GM21528 (cell line): Measurements from ENCODE around the gene C1orf116.

Source experiments
- ATAC-seq: cut with Tn5 transposase; IDR thresholded peaks from one replicate; pipeline ENCODE4 v1.9.1; 2021; ENCODE audit warnings: mild to moderate bottlenecking, moderate library complexity; ENCODE audit not compliant: unreplicated experiment, low FRiP score

C1orf116 gene

DNA sequence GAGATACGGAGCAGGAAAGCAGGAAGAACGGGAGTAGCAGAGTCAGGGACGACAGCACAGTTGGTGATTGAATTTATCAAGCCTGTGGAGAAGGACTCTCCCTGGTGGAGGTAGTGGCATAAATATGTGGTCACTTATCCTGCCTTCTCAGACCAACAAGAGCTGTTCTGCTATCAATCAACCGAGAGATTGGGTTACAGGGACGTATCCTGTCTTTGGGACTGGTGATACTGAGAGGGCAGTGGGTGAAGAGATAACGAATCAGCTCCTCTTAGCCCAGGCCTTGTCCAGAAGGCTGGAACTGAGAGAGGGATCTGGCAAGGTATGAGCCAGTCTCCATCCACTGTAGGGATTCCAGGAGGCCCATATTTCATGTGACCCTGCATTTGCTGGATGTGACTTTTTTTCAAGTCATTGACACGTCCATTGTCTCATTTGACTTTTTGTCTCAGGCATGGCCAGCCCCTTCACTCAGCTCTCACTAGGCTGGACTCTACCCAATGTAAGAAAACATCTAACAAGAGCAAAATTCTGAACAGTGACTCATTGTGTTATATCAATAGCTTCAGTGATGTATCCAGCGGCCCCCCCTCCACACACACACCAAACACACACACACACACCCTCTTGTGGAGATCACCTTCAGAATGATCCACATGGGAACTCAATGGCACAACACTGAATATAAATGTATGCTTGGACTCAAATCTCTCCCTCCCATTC, 11.3 kb downstream of the C1orf116 start:
- ATAC-seq: no peak

- ATAC-seq: no peak
Observed at GRCh38 chr1:207020709-207021107, 11.8 kb downstream of the C1orf116 start.

DNA sequence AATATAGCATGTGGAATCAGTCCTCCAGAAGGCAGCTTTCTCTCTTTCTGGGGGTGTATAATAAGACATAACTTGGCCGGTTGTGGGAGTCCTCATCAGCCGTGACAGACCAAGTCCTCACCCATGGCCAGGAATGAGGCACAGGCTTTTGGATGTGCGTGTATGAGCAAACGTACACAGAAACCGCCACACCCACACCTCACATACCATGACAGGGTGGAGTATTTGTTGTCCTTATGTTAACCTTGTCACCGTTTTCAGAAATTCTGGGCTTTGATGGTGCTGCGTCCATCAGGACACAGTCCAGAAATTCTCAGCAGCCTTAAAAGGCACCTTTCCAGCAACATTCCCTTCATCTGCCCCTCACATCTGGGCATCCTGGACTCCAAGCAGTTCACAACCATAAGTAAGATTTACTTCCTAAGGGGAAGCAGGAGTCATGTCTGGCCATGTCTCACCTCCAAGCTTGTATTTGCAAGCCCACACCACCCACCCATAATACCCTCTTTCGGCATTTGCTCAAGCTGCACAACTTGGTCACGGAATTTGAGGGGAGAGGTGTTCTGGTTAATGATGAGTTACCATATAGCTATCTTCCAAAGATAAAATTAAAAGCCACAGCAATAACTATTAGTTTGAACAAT, 12.4 kb downstream of the C1orf116 start:
- no peak for ATAC-seq

- no peak for ATAC-seq
Observed at GRCh38 chr1:207019661-207020060, 12.9 kb downstream of the C1orf116 start.

DNA sequence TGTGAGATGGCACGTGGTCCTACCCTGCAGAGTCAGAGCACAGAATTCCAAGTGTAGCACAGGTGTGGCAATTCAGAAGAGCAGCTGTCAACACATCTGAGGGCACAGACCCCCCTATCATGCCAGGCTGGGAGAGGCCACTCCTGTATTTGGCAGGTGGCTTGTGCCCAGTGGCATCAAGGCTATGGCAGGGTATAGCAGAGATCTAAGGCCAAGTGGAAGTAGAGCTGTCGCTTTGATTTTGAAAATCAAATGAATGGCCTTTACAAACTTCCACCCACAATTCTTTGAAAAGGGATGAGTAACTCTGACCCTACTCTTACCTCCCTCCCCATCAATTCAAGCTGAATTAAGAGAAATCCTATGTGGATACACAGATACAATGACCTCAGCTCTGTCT, 13.4 kb downstream of the C1orf116 start:
- ATAC-seq: no peak

- ATAC-seq: no peak
Observed at GRCh38 chr1:207018707-207019106, 13.8 kb downstream of the C1orf116 start.

DNA sequence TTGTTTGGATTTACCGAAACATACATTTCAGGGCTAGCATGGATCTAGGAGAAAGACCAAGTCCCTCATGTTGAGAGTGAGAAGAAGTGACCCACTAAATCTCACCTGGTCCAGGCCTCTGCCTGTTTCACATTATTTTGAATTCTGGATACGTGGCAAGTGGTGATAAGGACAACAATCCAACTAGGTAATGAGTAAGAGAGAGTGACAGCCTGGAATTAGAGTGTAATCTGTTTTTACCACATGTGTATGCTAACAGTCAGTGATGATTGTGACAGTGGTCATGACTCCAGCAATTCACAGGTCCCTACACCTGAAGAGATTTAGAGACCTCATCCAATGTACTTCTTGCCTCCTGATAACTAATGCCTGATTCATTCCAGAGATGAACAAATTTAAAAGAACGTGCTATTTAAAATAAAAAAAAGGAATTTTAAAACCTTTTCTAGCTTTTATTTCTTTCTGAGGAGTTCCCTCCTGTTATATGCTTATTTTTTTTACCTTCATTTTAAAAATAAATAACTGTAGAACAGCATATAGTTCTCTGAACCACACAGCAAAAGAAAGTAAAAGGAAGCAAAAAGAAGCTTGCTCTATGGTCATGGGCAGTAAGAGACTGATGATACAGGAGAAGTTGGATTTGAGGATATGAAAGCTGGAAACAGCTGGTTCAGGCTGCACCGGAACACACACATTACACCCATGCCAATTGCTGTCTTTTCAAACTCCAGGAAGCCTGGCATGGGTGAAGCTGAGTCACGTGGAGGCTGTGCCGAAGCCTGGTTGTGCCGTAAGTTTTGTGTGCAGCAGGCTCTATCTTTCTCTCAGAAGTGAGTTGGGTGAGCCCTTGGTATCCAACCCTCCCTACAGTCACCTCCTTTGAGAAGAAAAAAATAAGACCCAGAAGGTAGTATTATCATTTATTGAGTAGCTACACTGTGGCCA, 14.7 kb downstream of the C1orf116 start:
- no peak for ATAC-seq

GRCh38 chr1:207015791-207016190, 16.8 kb downstream of the C1orf116 start:
- ATAC-seq: no peak

- ATAC-seq: no peak
Observed at GRCh38 chr1:207014728-207015127, 17.8 kb downstream of the C1orf116 start.

- no peak for ATAC-seq
Observed at GRCh38 chr1:207013321-207014085, 19.1 kb downstream of the C1orf116 start.

- ATAC-seq: no peak
Observed at GRCh38 chr1:207010726-207011125, 21.8 kb downstream of the C1orf116 start.

- no peak for ATAC-seq
Observed at GRCh38 chr1:207009945-207010344, 22.6 kb downstream of the C1orf116 start.

- ATAC-seq: no peak
Observed at GRCh38 chr1:207009182-207009850, 23.2 kb downstream of the C1orf116 start.

- no peak for ATAC-seq
Observed at GRCh38 chr1:207007352-207008033, 25.1 kb downstream of the C1orf116 start.

DNA sequence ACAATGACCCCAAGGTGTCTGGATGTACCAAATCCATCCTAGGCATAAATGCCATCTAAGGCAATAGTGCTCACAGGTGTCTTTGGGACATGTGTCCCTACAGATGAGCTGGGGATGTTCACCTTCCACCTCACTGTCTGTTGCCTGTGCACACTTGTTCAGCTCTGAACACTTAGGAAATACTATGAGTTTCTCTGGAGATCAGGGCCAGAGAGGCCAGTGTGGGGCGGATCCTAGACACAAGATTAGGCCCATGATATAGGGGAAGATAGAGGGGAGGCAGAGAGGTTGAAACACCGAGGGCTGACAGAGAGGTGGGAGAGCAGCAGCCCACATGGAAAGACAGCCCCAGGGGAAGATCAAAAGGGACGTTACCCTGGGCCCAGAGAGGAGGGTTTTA, 25.6 kb downstream of the C1orf116 start:
- no peak for ATAC-seq

DNA sequence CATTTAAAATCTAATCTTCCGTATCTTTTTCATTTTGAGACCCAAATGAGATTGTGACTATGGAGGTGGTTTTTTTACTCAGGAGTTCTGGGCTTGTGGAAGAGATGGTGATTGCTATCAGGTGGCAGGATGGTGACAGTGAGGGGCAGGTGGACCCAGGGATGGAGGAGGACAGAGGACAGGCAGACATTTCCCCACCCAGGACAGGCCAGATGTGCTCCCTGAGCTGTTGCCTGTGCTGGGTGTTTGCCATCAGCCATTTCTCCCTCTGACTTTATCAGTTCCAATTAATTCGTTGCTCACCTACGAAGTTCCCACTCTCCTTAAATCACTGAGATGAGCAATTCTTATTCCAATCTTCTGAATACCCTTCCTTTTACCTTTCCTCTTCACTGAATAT, 26.5 kb downstream of the C1orf116 start:
- ATAC-seq: no peak

GRCh38 chr1:207004931-207005830, 27.4 kb downstream of the C1orf116 start:
- ATAC-seq: no peak

DNA sequence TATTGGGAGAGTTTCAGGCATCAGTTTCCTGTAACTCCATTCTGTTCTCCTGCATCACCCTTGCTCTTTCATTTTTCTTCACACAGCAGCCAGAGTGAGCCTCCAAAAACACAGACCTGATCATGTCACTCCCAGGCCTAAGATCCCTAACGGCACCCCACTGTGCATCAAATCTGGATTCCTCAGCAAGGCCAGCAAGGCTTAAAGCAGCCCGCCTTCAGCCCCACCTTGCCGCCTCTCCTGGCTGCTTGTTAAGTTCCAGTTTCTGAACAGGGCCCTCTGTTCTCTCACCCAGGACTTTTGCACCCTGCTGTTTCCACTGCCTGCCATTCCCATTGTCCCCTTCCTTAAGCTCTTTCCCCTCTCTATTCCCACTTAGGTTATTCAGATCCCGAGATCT, 29.3 kb downstream of the C1orf116 start:
- no peak for ATAC-seq
